Measurements from ENCODE around the gene LSM2.

Gene LSM2

GRCh38 chr6:31777667-31778050 is 29.1 kb downstream of the LSM2 start:
- in situ Hi-C loops (cut with HindIII; ENCODE audit: low sequenced_read_pairs) = no loop called here

DNA sequence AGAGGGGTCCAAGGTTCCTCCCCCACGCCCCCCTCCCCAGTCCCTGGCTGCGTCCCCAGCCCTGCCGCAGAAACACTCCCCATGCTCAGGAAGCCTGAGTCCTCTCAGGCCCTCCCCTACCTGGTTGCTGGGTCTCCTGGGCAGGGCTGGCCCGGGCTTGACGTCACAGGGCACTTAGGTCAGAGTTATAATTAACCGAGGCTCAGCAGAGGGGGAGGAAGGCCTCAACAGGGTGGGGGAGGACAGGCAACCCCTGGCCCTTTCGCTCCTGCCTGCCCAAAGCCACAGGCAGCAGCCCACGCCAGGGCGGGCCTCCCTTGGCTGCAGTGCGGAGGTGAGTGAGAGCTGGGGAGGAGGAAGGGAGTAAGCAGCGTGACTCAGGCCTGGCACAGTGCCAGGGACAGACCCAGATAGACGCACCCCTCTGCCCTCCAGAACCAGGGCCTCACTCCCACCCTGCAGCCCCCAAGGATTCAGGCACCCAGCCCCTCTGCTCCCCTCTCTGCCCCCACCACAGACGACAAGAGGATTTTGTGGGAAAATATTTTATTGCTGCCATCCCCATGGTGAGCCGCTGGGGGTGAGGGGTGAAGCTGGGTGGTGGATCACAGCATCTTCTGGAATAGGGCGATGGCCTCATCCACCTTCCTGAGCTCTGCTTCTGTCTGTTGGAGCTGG is 29.6 kb downstream of the LSM2 start, which contains the start of gene VWA7:
Gene VWA7 (minus strand): TSS at position 340 of the 678 bp plus-strand sequence. CDS start 549 bp downstream, outside the sequence.
- in situ Hi-C loops (cut with HindIII; ENCODE audit: low sequenced_read_pairs) = no loop called here

- in situ Hi-C loops (cut with HindIII; ENCODE audit: low sequenced_read_pairs) = no loop called here
Measured at GRCh38 chr6:31776485-31776988, 30.2 kb downstream of the LSM2 start.

DNA sequence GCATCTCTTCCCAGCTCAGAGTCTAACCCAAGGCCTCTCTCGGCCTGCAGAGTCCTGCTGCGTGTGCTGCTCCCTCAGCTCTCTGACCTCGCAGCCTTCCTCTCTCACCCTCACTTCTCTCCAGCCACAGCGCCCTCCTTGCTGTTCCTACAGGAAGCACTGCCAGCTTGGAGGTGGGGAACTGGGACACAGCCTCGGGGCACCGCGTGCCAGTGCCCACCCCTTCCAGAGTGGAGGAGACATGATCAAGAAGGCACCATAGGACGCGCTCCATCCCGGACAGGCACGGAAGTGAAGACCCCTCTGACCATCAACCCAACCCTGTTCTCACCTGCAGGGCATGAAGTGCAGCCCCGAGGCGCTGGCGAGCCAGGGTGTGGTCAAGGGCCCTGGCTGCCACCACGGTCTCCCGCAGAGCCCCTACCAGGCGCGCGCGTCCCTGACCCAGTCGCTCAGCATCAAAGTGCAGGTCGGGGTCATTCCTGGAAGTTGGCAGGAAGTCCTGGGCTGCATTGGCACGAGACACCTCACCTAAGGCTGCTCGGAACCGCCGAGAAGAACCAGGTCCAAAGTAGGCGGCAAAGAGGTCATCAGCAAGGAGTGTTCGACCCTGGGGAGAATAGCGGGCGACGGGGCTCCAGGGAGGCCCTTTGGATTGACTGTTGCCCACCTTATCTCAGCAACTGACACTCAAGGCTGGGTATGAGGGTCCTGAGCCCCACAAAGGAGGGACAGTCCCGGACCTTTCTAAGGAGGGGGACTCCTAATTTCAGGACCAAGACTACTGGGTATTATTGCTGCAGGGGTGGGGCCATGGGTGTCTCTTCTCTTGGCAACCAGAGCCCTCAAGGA is 30.9 kb downstream of the LSM2 start:
- in situ Hi-C loops (cut with HindIII; ENCODE audit: low sequenced_read_pairs) = no loop called here

DNA sequence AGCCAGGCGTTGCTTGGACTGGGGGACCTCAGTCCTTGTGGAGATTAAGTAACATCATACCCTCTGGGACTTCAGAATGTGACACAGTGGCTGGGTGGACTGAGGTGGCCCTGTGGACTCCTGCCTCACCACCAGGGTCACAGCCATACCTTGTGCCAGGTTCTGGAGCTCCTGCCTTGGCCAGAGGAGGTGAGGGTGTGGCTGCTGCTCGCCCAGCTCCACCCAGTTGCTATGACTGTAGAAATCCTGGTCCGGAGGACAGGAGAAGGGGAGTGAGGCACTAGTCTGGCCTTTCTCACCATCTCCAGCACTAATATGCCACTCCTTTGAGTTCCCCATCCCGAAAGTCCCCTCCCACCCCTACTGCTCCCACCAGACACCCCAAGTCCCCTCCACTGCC is 31.6 kb downstream of the LSM2 start:
- in situ Hi-C loops (cut with HindIII; ENCODE audit: low sequenced_read_pairs) = no loop called here

DNA sequence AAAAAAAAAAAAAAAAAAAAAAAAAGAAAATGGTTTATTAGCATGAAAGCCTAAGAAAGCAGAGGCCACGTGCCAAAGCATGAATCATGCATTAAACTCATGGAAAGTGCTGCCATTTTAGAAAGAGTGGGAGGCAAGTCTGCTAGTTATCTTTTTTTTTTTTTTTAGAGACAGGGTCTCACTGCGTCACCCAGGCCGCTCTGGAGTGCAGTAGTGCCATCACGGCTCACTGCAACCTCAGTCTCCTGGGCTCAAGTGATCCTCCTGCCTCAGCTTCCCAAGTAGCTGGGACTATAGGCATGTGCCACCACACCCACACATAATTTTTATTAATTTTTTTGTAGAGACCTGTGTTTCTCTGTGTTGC is 34.8 kb downstream of the LSM2 start:
- in situ Hi-C loops (cut with HindIII; ENCODE audit: low sequenced_read_pairs) = no loop called here

DNA sequence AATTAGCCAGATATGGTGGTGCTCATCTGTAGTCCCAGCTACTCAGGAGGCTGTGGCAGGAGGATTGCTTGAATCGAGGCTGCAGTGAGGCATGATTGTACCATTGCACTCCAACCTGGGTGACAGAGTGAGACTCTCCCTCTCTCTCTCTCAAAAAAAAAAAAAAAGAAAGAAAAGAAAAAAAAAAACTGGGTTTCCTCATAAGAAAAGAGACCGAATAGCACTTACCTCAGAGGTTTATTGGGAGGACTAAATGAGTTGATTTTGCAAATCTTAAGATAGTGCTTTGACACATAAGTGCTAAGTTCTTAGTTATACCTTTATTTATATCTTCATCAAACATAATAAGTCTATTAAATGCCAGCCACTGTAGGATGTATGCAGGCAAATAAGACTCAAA is 35.9 kb downstream of the LSM2 start:
- in situ Hi-C loops (cut with HindIII; ENCODE audit: low sequenced_read_pairs) = no loop called here

GRCh38 chr6:31769684-31770371 is 36.9 kb downstream of the LSM2 start:
- in situ Hi-C loops (cut with HindIII; ENCODE audit: low sequenced_read_pairs) = no loop called here

GRCh38 chr6:31768363-31769257 is 38.2 kb downstream of the LSM2 start:
- in situ Hi-C loops (cut with HindIII; ENCODE audit: low sequenced_read_pairs) = no loop called here

- in situ Hi-C loops (cut with HindIII; ENCODE audit: low sequenced_read_pairs) = no loop called here
Measured at GRCh38 chr6:31767096-31767645, 39.6 kb downstream of the LSM2 start.

- in situ Hi-C loops (cut with HindIII; ENCODE audit: low sequenced_read_pairs) = no loop called here
Measured at GRCh38 chr6:31765910-31766794, 40.6 kb downstream of the LSM2 start.

DNA sequence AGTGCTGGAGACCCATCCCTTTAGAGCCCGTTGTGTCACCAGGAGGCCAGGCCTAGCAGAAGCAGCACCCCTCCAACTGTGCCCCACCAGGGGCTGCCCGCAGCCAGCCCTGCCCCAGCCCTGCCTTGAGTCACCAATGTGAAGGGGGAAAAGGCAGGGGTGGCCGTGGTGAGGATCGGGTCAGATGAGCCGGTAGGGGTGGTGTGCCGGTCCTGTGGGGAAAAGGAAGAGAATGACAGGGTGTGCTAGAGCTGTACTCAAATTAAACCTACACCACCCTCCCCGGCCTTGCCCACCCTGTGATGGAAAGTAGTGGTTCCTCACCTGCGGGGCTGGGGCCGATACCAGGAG is 41.2 kb downstream of the LSM2 start:
- in situ Hi-C loops (cut with HindIII; ENCODE audit: low sequenced_read_pairs) = no loop called here

- in situ Hi-C loops (cut with HindIII; ENCODE audit: low sequenced_read_pairs) = no loop called here
Measured at GRCh38 chr6:31764198-31764597, 42.6 kb downstream of the LSM2 start.

DNA sequence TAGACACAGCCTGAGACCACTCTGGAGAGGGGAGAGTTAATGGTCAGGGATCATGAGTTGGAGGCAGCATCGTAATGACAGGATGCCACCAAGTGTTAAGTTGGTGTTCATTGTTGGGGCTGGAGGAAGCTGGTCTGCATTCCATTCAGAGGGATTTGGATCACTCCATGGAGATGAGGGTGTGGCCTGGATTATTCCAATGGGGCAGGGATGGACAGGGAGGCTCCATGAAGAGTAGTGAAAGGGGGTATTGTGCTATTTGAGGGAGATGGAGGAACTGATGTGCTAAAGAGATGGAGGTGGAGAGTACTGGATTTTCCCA is 43.2 kb downstream of the LSM2 start:
- in situ Hi-C loops (cut with HindIII; ENCODE audit: low sequenced_read_pairs) = no loop called here

DNA sequence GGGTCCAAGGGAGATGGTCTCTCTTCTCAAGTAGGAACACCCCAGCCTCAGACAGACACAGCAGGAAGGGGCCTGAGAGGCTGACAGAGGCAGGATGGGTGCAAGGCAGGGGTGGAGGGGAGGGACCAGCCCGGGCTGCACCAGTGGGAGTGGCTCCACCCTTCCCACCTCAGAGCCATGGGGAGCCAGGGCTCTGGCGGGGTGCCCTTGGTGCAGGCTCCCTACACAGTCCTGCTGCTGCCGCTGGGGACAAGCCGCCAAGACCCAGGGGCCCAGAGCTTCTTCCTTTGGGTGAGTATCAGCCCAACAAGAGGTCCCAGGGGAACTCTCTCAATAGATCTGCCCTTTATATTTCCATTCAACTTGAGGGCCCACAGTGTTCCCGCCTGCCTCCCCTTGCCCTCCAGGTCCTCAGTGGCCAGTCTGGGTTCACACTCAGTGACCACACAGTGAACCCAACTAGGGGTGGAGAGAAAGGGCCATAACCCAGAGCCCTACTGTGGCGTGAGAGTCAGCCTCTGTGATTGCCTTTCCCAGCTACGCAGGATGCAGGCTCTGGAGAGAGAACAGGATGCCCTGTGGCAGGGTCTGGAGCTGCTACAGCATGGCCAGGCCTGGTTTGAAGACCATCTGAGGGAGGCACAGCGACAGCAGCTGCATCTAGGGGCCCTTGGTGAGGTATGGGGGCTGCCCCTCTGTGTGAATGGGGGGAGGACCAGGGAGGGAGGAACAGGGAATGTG is 43.7 kb downstream of the LSM2 start:
- in situ Hi-C loops (cut with HindIII; ENCODE audit: low sequenced_read_pairs) = no loop called here

DNA sequence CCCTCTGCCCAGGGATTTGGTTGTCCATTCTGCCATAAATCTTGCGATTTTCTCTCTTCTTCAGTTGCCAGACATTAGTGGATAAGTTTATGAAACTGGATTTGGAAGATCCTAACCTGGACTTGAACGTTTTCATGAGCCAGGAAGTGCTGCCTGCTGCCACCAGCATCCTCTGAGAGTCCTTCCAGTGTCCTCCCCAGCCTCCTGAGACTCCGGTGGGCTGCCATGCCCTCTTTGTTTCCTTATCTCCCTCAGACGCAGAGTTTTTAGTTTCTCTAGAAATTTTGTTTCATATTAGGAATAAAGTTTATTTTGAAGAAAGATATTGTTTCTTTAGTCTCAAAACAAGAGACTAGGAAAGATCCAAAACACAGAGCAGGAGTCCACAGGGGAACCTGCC is 44.4 kb downstream of the LSM2 start, which contains the start of gene SAPCD1:
Gene SAPCD1 (plus strand): TSS at position 301 of the 400 bp plus-strand sequence. CDS start 399 bp downstream, outside the sequence.
- in situ Hi-C loops (cut with HindIII; ENCODE audit: low sequenced_read_pairs) = no loop called here

- in situ Hi-C loops (cut with HindIII; ENCODE audit: low sequenced_read_pairs) = no loop called here
Measured at GRCh38 chr6:31761343-31761742, 45.4 kb downstream of the LSM2 start.

DNA sequence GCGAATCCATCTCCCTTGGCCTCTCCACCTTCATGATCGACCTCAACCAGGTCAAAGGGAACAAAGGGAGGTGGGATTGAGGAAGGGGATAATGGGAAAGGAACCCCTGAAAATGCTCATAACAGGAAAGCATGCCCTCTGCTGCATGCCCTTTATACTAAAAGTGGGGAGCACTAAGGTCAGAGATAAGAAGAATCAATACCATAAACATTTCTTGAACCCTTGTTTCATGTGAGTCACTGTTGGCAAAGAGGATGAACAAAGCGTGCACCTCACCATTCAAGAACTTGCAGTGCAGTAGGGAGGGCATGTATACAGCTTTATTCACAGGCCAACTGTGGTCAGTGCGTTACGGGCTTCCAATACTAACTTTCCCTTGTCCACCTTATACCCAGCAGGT is 46.0 kb downstream of the LSM2 start:
- in situ Hi-C loops (cut with HindIII; ENCODE audit: low sequenced_read_pairs) = no loop called here

DNA sequence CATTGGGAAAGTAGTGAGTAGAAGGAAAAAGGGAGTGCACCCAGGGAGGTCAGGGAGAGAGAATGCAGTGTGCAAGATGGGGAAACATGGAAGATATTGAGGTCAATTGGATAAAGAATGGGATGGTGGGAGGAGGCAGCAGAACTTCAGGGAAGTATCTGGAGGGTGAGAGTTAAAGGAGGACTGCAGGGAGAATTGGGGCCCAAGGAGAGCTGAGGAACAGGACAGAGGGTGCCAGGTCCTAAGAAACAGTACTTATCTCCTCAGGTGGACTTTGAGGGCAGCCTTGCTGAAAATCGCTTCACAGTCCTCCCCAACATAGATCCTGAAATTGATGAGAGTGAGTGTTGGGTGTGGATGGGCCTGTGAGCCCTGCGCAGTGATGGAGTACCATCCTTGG is 48.5 kb downstream of the LSM2 start:
- in situ Hi-C loops (cut with HindIII; ENCODE audit: low sequenced_read_pairs) = no loop called here
